RWPE2 (cell line): ENCODE data around the gene SNRPA.
"Not testable (repeated sequence)": the region's sequence is repeated elsewhere in the genome, so short reads cannot be mapped to it uniquely, and the experiment has no call there.

Source experiments
- ATAC-seq: fragments of 200-7000 bp; cut with Tn5 transposase; 3 replicates; pipeline ENCODE4 v1.9.1; 2021; ENCODE audit warnings: low read depth
- DNase-seq: peaks from one replicate; pipeline ENCODE4 v3.0.0-alpha.2; 2020; ENCODE audit warnings: low spot score
- H3K27ac ChIP-seq: fragments of 450-650 bp; 2 replicates; pipeline ENCODE4 v1.5.1; 2017; ENCODE audit warnings: mild to moderate bottlenecking; ENCODE audit not compliant: poor library complexity, severe bottlenecking
- H3K27me3 ChIP-seq: fragments of 250-450 bp; sonication (Bioruptor Pico); 2 replicates; pipeline ENCODE4 v1.5.1; 2021; ENCODE audit warnings: mild to moderate bottlenecking, moderate library complexity; ENCODE audit not compliant: insufficient read depth, poor library complexity, severe bottlenecking
- H3K36me3 ChIP-seq: fragments of 250-450 bp; sonication (Bioruptor Pico); 2 replicates; pipeline ENCODE4 v1.5.1; 2020; ENCODE audit warnings: low read depth, mild to moderate bottlenecking, moderate library complexity
- H3K4me1 ChIP-seq: fragments of 250-450 bp; sonication (Bioruptor Pico); 2 replicates; pipeline ENCODE4 v1.5.1; 2021; ENCODE audit warnings: mild to moderate bottlenecking, moderate library complexity; ENCODE audit not compliant: insufficient read depth, poor library complexity, severe bottlenecking
- H3K4me3 ChIP-seq: fragments of 250-450 bp; sonication (Bioruptor Pico); 2 replicates; pipeline ENCODE4 v1.5.1; 2021; ENCODE audit warnings: mild to moderate bottlenecking, moderate library complexity; ENCODE audit not compliant: severe bottlenecking
- H3K9me3 ChIP-seq: fragments of 250-450 bp; sonication (Bioruptor Pico); 2 replicates; pipeline ENCODE4 v1.5.1; 2021; ENCODE audit warnings: mild to moderate bottlenecking, moderate library complexity; ENCODE audit not compliant: severe bottlenecking
- CTCF ChIP-seq: fragments of 450-650 bp; IDR thresholded peaks from one replicate; pipeline ENCODE4 v1.5.1; 2017; ENCODE audit warnings: mild to moderate bottlenecking, moderate library complexity; ENCODE audit not compliant: poor library complexity, severe bottlenecking

Gene SNRPA

GRCh38 chr19:40726279-40726678 is 24.7 kb upstream of the SNRPA start:
- Histone ChIP-seq H3K27ac (no peak overlapping the region), H3K4me3 (no peak overlapping the region), H3K27me3 (no peaks in the 10 kb centered on the region), H3K36me3 (peaks cover 100% of the 10 kb centered on the region), H3K4me1 (peaks cover 14% of the 10 kb centered on the region), H3K9me3 (no peaks in the 10 kb centered on the region)
- DNase-seq (no peak), ATAC-seq (no peak)
- no peak for TF ChIP-seq CTCF

- peaks cover 95% of the 10 kb centered on the region for H3K36me3 ChIP-seq
- not testable (repeated sequence) for H3K9me3 ChIP-seq, H3K27me3 ChIP-seq, H3K4me1 ChIP-seq, DNase-seq, H3K27ac ChIP-seq, ATAC-seq, H3K4me3 ChIP-seq
These were observed 20.9 kb upstream of the SNRPA start for GRCh38 chr19:40730065-40730464.

GRCh38 chr19:40732304-40732703 is 18.7 kb upstream of the SNRPA start:
- not testable (repeated sequence) for H3K4me1 ChIP-seq, H3K27me3 ChIP-seq, H3K27ac ChIP-seq, H3K9me3 ChIP-seq, ATAC-seq, H3K4me3 ChIP-seq, DNase-seq
- peaks cover 92% of the 10 kb centered on the region for H3K36me3 ChIP-seq

GRCh38 chr19:40733149-40733548 is 17.9 kb upstream of the SNRPA start:
- H3K36me3 ChIP-seq = peaks cover 87% of the 10 kb centered on the region
- H3K4me1 ChIP-seq = no peaks in the 10 kb centered on the region
- no peaks in the 10 kb centered on the region for H3K9me3 ChIP-seq
- TF ChIP-seq CTCF = no peak
- no peak for DNase-seq
- no peak overlapping the region for H3K4me3 ChIP-seq
- ATAC-seq = no peak
- no peak overlapping the region for H3K27ac ChIP-seq
- H3K27me3 ChIP-seq = no peaks in the 10 kb centered on the region

GRCh38 chr19:40735013-40735771 is 15.8 kb upstream of the SNRPA start:
- DNase-seq (no peak), ATAC-seq (no peak)
- H3K36me3 ChIP-seq = peaks cover 87% of the 10 kb centered on the region
- H3K27ac ChIP-seq = no peak overlapping the region
- H3K9me3 ChIP-seq = no peaks in the 10 kb centered on the region
- TF ChIP-seq CTCF = no peak
- H3K27me3 ChIP-seq = no peaks in the 10 kb centered on the region
- no peaks in the 10 kb centered on the region for H3K4me1 ChIP-seq
- H3K4me3 ChIP-seq = no peak overlapping the region

GRCh38 chr19:40736661-40737060 is 14.3 kb upstream of the SNRPA start:
- TF ChIP-seq CTCF = no peak
- Histone ChIP-seq H3K4me3 (no peak overlapping the region), H3K9me3 (no peaks in the 10 kb centered on the region), H3K4me1 (no peaks in the 10 kb centered on the region), H3K27ac (no peak overlapping the region), H3K27me3 (no peaks in the 10 kb centered on the region), H3K36me3 (peaks cover 76% of the 10 kb centered on the region)
- ATAC-seq = no peak
- DNase-seq = no peak
